ENCODE measurements around the gene PDE2A. TPM values are rescaled to one million over a fixed set of nuclear protein-coding genes. Genes with fewer than 3 reads are reported as not detected.

The PDE2A gene
- total RNA-seq, 1 experiment from 2014 or later = 3.7 TPM

DNA sequence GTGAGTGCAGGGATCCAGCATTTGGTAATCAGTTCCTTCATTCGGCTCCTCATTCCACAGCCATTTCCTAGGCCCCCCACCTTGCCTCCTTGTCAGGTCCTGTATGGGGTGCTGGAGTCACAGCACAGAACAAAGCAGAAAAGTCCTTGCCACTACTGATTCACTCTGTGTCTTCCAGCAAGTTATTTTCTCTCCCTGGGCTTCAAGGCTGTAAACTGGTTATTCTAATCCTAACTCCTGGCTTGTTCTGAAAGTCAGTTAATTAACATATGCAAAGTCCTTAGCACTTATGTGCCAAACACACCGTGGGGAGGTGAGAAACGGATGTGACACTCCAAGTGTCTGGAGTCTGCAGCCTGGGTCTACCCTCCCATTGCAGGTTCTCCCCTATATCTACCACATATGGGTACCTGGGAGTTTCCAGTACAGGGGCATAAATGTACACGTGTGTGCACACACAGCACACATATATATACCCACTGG, 30.6 kb upstream of the PDE2A start (continued):
- TF ChIP-seq ZNF138 (CRISPR knock-in tag; conservative IDR thresholded peaks at IDR 0.05) (no peak), RORB (CRISPR knock-in tag; IDR thresholded peaks at IDR 0.05) (no peak)

DNA sequence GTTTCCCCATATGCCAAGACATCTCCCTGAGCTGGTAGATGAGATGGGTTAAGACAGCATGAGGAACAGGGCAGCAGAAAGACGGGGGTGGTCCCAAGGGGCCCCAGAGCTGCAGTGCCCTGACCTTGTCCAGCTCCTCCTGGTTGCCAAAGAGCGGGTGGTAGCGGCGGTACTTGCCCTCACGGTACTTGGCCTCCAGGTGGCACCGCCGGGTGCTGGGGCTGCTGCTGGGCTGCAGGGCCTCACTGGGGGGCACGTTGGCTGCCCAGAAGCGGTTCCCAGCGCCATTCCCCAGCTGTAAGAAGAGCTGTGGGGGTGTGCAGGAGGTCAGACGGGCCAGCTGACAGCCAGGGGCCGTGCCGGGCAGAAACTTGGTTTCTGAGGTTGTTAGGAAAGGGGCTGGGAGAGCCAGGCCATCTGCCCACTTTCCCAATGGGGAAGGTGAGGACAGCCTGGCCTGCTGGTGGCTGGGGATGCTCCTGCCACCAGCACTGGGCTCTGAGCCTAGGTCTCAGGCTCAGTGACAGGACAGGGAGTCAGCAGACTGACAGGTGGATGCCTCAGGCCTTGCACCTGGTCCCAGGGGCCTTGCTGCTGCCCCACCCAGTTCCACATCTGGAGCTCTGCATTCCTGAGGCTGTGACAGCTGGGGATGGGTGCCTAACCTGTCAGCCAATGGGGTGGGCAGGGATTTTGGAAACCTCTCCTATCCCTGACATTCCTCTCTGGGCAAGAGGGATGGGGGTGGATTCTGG, 30.0 kb upstream of the PDE2A start:
- POLR2A ChIA-PET = interaction anchor here (0.7 kb wide), 1 partner anchor 109 kb away, joined by 3 read pairs; no protein-coding TSS in a partner anchor
- Mint-ChIP-seq H3K27ac (no peak overlapping the region), H3K4me3 (no peak overlapping the region), H3K9me3 (no peaks in the 10 kb centered on the region), H3K27me3 (ENCODE audit: low read depth) (no peaks in the 10 kb centered on the region), H3K4me1 (peaks cover 42% of the 10 kb centered on the region), H3K36me3 (peaks cover 22% of the 10 kb centered on the region; the same call in 1 of the 2 replicates)
- ATAC-seq (no peak), DNase-seq (ENCODE audit: low spot score) (no peak)
- CTCF ChIA-PET = interaction anchor here (0.6 to 7.4 kb wide), 8 partner anchors 20 to 233 kb away, joined by 4 to 53 read pairs (median 5); partner anchors contain the start of gene STARD10
- no peak for TF ChIP-seq SMAD4 (CRISPR knock-in tag; IDR thresholded peaks at IDR 0.05)
- no peak for TF ChIP-seq ZBTB21 (CRISPR knock-in tag; IDR thresholded peaks at IDR 0.05; ENCODE audit: borderline replicate concordance)
- TF ChIP-seq ATF1 (CRISPR knock-in tag; IDR thresholded peaks at IDR 0.05) = no peak
- TF ChIP-seq OVOL2 (CRISPR knock-in tag; IDR thresholded peaks at IDR 0.05; ENCODE audit: borderline replicate concordance) = no peak
- TF ChIP-seq, protein P1, sequence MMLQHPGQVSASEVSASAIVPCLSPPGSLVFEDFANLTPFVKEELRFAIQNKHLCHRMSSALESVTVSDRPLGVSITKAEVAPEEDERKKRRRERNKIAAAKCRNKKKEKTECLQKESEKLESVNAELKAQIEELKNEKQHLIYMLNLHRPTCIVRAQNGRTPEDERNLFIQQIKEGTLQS (CRISPR knock-in tag; conservative IDR thresholded peaks at IDR 0.05) = no peak
- TF ChIP-seq, protein P2, sequence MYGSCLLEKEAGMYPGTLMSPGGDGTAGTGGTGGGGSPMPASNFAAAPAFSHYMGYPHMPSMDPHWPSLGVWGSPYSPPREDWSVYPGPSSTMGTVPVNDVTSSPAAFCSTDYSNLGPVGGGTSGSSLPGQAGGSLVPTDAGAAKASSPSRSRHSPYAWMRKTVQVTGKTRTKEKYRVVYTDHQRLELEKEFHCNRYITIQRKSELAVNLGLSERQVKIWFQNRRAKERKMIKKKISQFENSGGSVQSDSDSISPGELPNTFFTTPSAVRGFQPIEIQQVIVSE (CRISPR knock-in tag; IDR thresholded peaks at IDR 0.05; ENCODE audit: borderline replicate concordance) = no peak
- TF ChIP-seq CBFB (CRISPR knock-in tag; IDR thresholded peaks at IDR 0.05; ENCODE audit: low read depth) = no peak
- TF ChIP-seq ZNF138 (CRISPR knock-in tag; conservative IDR thresholded peaks at IDR 0.05) = no peak
- no peak for TF ChIP-seq ETV6 (CRISPR knock-in tag; IDR thresholded peaks at IDR 0.05)
- no peak for TF ChIP-seq MAX (CRISPR knock-in tag; IDR thresholded peaks at IDR 0.05)
- no peak for TF ChIP-seq ZNF423 (CRISPR knock-in tag; IDR thresholded peaks at IDR 0.05)
- no peak for TF ChIP-seq GABPB1 (CRISPR knock-in tag; IDR thresholded peaks at IDR 0.05)
- no peak for TF ChIP-seq ZNF425 (CRISPR knock-in tag; conservative IDR thresholded peaks at IDR 0.05)
- no peak for TF ChIP-seq ZNF396 (CRISPR knock-in tag; IDR thresholded peaks at IDR 0.05; ENCODE audit: borderline replicate concordance)
- no peak for TF ChIP-seq KAT7 (CRISPR knock-in tag; IDR thresholded peaks at IDR 0.05; ENCODE audit: borderline replicate concordance)
- TF ChIP-seq, protein P3, sequence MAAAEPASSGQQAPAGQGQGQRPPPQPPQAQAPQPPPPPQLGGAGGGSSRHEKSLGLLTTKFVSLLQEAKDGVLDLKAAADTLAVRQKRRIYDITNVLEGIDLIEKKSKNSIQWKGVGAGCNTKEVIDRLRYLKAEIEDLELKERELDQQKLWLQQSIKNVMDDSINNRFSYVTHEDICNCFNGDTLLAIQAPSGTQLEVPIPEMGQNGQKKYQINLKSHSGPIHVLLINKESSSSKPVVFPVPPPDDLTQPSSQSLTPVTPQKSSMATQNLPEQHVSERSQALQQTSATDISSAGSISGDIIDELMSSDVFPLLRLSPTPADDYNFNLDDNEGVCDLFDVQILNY (CRISPR knock-in tag; IDR thresholded peaks at IDR 0.05) = no peak
- TF ChIP-seq, protein P4, sequence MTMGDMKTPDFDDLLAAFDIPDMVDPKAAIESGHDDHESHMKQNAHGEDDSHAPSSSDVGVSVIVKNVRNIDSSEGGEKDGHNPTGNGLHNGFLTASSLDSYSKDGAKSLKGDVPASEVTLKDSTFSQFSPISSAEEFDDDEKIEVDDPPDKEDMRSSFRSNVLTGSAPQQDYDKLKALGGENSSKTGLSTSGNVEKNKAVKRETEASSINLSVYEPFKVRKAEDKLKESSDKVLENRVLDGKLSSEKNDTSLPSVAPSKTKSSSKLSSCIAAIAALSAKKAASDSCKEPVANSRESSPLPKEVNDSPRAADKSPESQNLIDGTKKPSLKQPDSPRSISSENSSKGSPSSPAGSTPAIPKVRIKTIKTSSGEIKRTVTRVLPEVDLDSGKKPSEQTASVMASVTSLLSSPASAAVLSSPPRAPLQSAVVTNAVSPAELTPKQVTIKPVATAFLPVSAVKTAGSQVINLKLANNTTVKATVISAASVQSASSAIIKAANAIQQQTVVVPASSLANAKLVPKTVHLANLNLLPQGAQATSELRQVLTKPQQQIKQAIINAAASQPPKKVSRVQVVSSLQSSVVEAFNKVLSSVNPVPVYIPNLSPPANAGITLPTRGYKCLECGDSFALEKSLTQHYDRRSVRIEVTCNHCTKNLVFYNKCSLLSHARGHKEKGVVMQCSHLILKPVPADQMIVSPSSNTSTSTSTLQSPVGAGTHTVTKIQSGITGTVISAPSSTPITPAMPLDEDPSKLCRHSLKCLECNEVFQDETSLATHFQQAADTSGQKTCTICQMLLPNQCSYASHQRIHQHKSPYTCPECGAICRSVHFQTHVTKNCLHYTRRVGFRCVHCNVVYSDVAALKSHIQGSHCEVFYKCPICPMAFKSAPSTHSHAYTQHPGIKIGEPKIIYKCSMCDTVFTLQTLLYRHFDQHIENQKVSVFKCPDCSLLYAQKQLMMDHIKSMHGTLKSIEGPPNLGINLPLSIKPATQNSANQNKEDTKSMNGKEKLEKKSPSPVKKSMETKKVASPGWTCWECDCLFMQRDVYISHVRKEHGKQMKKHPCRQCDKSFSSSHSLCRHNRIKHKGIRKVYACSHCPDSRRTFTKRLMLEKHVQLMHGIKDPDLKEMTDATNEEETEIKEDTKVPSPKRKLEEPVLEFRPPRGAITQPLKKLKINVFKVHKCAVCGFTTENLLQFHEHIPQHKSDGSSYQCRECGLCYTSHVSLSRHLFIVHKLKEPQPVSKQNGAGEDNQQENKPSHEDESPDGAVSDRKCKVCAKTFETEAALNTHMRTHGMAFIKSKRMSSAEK (CRISPR knock-in tag; IDR thresholded peaks at IDR 0.05; ENCODE audit: borderline replicate concordance) = no peak
- TF ChIP-seq, protein P5, sequence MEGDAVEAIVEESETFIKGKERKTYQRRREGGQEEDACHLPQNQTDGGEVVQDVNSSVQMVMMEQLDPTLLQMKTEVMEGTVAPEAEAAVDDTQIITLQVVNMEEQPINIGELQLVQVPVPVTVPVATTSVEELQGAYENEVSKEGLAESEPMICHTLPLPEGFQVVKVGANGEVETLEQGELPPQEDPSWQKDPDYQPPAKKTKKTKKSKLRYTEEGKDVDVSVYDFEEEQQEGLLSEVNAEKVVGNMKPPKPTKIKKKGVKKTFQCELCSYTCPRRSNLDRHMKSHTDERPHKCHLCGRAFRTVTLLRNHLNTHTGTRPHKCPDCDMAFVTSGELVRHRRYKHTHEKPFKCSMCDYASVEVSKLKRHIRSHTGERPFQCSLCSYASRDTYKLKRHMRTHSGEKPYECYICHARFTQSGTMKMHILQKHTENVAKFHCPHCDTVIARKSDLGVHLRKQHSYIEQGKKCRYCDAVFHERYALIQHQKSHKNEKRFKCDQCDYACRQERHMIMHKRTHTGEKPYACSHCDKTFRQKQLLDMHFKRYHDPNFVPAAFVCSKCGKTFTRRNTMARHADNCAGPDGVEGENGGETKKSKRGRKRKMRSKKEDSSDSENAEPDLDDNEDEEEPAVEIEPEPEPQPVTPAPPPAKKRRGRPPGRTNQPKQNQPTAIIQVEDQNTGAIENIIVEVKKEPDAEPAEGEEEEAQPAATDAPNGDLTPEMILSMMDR (IDR thresholded peaks at IDR 0.05) = no peak
- no peak for TF ChIP-seq ZNF232 (CRISPR knock-in tag; IDR thresholded peaks at IDR 0.05)
- TF ChIP-seq, protein P6, sequence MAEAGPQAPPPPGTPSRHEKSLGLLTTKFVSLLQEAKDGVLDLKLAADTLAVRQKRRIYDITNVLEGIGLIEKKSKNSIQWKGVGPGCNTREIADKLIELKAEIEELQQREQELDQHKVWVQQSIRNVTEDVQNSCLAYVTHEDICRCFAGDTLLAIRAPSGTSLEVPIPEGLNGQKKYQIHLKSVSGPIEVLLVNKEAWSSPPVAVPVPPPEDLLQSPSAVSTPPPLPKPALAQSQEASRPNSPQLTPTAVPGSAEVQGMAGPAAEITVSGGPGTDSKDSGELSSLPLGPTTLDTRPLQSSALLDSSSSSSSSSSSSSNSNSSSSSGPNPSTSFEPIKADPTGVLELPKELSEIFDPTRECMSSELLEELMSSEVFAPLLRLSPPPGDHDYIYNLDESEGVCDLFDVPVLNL (CRISPR knock-in tag; IDR thresholded peaks at IDR 0.05; ENCODE audit: borderline replicate concordance, low read depth) = no peak

Data from WTC11 (cell line).